MM.1S (cell line): ENCODE results near the gene MITF.

Experiments
- DNase-seq: peaks from one replicate; pipeline ENCODE4 v3.0.0-alpha.2; 2015
- H2AFZ ChIP-seq: fragments of 300-600 bp; sonication (generic); 2 replicates; pipeline ENCODE4 v1.6.0; 2016; ENCODE audit warnings: antibody characterized with exemption, low read length
- H3F3A ChIP-seq: fragments of 300-600 bp; sonication (generic); 2 replicates; pipeline ENCODE4 v1.6.1; 2016; ENCODE audit warnings: mild to moderate bottlenecking, antibody characterized with exemption, low read length, moderate library complexity, mixed read lengths; ENCODE audit not compliant: insufficient read depth
- H3K27ac ChIP-seq: fragments of 300-600 bp; sonication (generic); 2 replicates; pipeline ENCODE4 v1.5.1; 2016; ENCODE audit warnings: mild to moderate bottlenecking, low read length
- H3K27me3 ChIP-seq: fragments of 300-600 bp; sonication (generic); replicated peaks from 2 replicates; pipeline ENCODE4 v1.6.0; 2016; ENCODE audit warnings: low read length; ENCODE audit not compliant: insufficient read depth
- H3K36me3 ChIP-seq: fragments of 300-600 bp; sonication (generic); replicated peaks from 2 replicates; pipeline ENCODE4 v1.6.1; 2016; ENCODE audit warnings: mild to moderate bottlenecking, low read length, mixed read lengths; ENCODE audit not compliant: insufficient read depth
- H3K4me1 ChIP-seq: fragments of 300-600 bp; sonication (generic); 2 replicates; pipeline ENCODE4 v1.6.1; 2016; ENCODE audit warnings: low read length, mixed read lengths
- H3K4me2 ChIP-seq: fragments of 300-600 bp; sonication (generic); 2 replicates; pipeline ENCODE4 v1.6.0; 2016; ENCODE audit warnings: low read depth, low read length
- H3K4me3 ChIP-seq: fragments of 300-600 bp; sonication (generic); 2 replicates; pipeline ENCODE4 v1.5.1; 2016; ENCODE audit warnings: low read length, mixed read lengths
- H3K79me2 ChIP-seq: fragments of 300-600 bp; sonication (generic); 2 replicates; pipeline ENCODE4 v1.6.1; 2016; ENCODE audit warnings: mixed run types, low read length, mixed read lengths
- H3K9ac ChIP-seq: fragments of 300-600 bp; sonication (generic); 2 replicates; pipeline ENCODE4 v1.6.1; 2016; ENCODE audit warnings: low read length, mixed read lengths
- H3K9me2 ChIP-seq: fragments of 300-600 bp; sonication (generic); replicated peaks from 2 replicates; pipeline ENCODE4 v1.6.1; 2016; ENCODE audit warnings: mild to moderate bottlenecking, low read length, mixed read lengths; ENCODE audit not compliant: insufficient read depth
- H3K9me3 ChIP-seq: fragments of 300-600 bp; sonication (generic); replicated peaks from 2 replicates; pipeline ENCODE4 v1.6.1; 2016; ENCODE audit warnings: mild to moderate bottlenecking, low read length, mixed read lengths; ENCODE audit not compliant: insufficient read depth
- H4K20me1 ChIP-seq: fragments of 300-600 bp; sonication (generic); 2 replicates; pipeline ENCODE4 v1.6.1; 2016; ENCODE audit warnings: mild to moderate bottlenecking, low read length, moderate library complexity, mixed read lengths; ENCODE audit not compliant: insufficient read depth
- EZH2 ChIP-seq: fragments of 300-600 bp; sonication (generic); optimal IDR thresholded peaks from 2 replicates; pipeline ENCODE3; 2017; ENCODE audit warnings: low read depth, mild to moderate bottlenecking, antibody characterized with exemption, low read length, mixed read lengths
- EZH2phosphoT487 ChIP-seq: fragments of 300-600 bp; sonication (generic); IDR thresholded peaks from 2 replicates; pipeline ENCODE4 v1.6.1; 2018; ENCODE audit warnings: antibody characterized with exemption, low read length
- TF ChIP-seq, protein P1 (sequence below): fragments of 300-600 bp; sonication (generic); IDR thresholded peaks from 2 replicates; pipeline ENCODE4 v1.5.1; 2016; ENCODE audit warnings: antibody characterized with exemption, low read length, mixed read lengths

The MITF gene

DNA sequence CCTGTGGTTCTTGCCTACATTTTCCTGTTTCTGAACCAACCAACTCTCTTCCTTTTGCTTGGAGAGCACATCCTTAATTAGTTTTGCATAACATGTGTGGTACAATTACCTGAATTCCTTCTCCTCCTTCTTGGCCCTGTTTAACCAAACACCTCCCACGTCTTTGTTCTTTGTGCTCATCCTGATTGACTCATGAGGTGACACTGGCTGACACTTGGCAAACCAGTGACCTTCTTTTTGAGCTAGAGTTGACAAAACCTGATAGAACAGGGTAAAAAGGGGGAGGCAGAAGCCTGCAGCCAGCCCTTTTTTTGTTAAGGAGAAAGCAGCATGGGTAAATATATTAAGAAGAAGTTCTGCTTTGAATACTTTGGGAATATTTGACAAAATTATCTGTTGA is 161.1 kb downstream of the MITF start:
- H3K4me2 ChIP-seq = no peak overlapping the region
- H3K4me1 ChIP-seq = no peaks in the 10 kb centered on the region
- H3K27ac ChIP-seq = no peak overlapping the region
- H3K9ac ChIP-seq = no peak overlapping the region
- no peaks in the 10 kb centered on the region for H3K9me2 ChIP-seq
- no peak overlapping the region for H3K4me3 ChIP-seq
- no peaks in the 10 kb centered on the region for H3F3A ChIP-seq
- H4K20me1 ChIP-seq = no peaks in the 10 kb centered on the region
- TF ChIP-seq, protein P1, sequence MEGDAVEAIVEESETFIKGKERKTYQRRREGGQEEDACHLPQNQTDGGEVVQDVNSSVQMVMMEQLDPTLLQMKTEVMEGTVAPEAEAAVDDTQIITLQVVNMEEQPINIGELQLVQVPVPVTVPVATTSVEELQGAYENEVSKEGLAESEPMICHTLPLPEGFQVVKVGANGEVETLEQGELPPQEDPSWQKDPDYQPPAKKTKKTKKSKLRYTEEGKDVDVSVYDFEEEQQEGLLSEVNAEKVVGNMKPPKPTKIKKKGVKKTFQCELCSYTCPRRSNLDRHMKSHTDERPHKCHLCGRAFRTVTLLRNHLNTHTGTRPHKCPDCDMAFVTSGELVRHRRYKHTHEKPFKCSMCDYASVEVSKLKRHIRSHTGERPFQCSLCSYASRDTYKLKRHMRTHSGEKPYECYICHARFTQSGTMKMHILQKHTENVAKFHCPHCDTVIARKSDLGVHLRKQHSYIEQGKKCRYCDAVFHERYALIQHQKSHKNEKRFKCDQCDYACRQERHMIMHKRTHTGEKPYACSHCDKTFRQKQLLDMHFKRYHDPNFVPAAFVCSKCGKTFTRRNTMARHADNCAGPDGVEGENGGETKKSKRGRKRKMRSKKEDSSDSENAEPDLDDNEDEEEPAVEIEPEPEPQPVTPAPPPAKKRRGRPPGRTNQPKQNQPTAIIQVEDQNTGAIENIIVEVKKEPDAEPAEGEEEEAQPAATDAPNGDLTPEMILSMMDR = no peak
- TF ChIP-seq EZH2 (no peak), EZH2phosphoT487 (no peak)
- no peaks in the 10 kb centered on the region for H3K79me2 ChIP-seq
- H3K27me3 ChIP-seq = no peaks in the 10 kb centered on the region
- no peaks in the 10 kb centered on the region for H3K36me3 ChIP-seq
- no peaks in the 10 kb centered on the region for H3K9me3 ChIP-seq
- DNase-seq = no peak
- no peak overlapping the region for H2AFZ ChIP-seq

DNA sequence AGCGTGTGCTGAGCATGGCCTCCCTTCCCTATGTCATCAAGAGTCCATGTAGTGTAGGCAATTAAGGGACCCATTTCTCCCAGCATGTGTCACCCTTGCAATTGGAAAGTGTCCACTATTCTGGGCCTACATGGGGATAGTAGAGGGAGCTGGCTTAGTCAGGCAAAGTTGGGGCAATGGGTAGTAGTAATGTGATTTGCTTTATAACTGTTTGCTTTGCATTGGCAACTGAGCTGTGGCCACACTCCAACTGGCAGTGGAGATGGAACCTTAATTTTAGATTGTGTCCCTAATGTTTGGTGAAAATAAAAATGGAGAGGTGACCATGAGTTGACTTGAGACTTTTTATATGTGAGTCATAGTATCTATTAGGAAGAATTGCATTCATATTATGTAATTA is 162.5 kb downstream of the MITF start:
- Histone ChIP-seq H3K9me3 (no peaks in the 10 kb centered on the region), H3K79me2 (no peaks in the 10 kb centered on the region), H3K4me1 (no peaks in the 10 kb centered on the region), H4K20me1 (no peaks in the 10 kb centered on the region), H2AFZ (no peak overlapping the region), H3K4me3 (no peak overlapping the region), H3K27me3 (no peaks in the 10 kb centered on the region), H3K27ac (no peak overlapping the region), H3K9me2 (no peaks in the 10 kb centered on the region), H3K4me2 (no peak overlapping the region), H3K36me3 (no peaks in the 10 kb centered on the region), H3F3A (no peaks in the 10 kb centered on the region), H3K9ac (no peak overlapping the region)
- TF ChIP-seq, protein P1 = no peak
- TF ChIP-seq EZH2 (no peak), EZH2phosphoT487 (no peak)
- no peak for DNase-seq

DNA sequence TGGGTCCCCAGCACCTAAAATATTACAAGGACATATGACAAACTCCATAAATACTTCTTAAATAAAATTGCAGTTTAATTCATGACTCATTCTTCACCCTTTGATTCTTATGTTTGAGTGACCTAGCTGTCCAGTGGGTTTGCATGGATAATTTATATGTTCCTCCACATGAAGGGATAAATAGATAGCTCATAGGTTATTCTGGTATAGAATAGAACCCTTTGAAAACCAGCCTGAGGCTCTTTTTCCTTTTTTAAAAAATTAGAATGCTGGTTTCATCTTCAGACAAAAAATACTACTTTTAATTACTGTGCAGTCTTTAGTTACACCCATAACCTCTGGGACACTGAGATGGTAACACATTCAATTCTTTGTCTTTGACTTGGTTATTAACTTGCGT is 163.1 kb downstream of the MITF start:
- H3K36me3 ChIP-seq = no peaks in the 10 kb centered on the region
- DNase-seq = no peak
- TF ChIP-seq, protein P1 = no peak
- TF ChIP-seq EZH2phosphoT487 (no peak), EZH2 (no peak)

More for the DNA sequence above, 163.1 kb downstream of the MITF start:
- Histone ChIP-seq H3K4me3 (no peak overlapping the region), H3K4me1 (no peaks in the 10 kb centered on the region), H3K27ac (no peak overlapping the region), H3K4me2 (no peak overlapping the region), H2AFZ (no peak overlapping the region), H3K9me3 (no peaks in the 10 kb centered on the region), H3K79me2 (no peaks in the 10 kb centered on the region), H3F3A (no peaks in the 10 kb centered on the region), H3K27me3 (no peaks in the 10 kb centered on the region), H3K9me2 (no peaks in the 10 kb centered on the region), H4K20me1 (no peaks in the 10 kb centered on the region), H3K9ac (no peak overlapping the region)
